ENCODE measurements around the gene SFPQ. TPM values are rescaled to one million over a fixed set of nuclear protein-coding genes. Genes with fewer than 3 reads are reported as not detected.
A peak's percentile ranks its signal among the peaks of the same experiment; 100 is the strongest.

Gene SFPQ
- total RNA-seq, 1 experiment from 2014 or later = 691 TPM

GRCh38 chr1:35222322-35223083 lies 29.6 kb upstream of the SFPQ start:
- intact Hi-C loops (cut with micrococcal nuclease; ENCODE audit: unreplicated experiment) = no loop called here
- no peak for DNase-seq (ENCODE audit: low spot score)

GRCh38 chr1:35220976-35221375 lies 28.0 kb upstream of the SFPQ start:
- intact Hi-C loops (cut with micrococcal nuclease; ENCODE audit: unreplicated experiment) = no loop called here
- peak; percentile 41 for DNase-seq (ENCODE audit: low spot score)
- no peak overlapping the region for H3K27ac ChIP-seq (ENCODE audit: low read depth, low read length, poor library complexity, severe bottlenecking)

More at GRCh38 chr1:35222322-35223083, 29.6 kb upstream of the SFPQ start:
- POLR2A ChIA-PET (ENCODE audit: low non-redundant PET) = interaction anchor here (0.5 kb wide), 1 partner anchor 21 kb away, joined by 3 read pairs; no protein-coding TSS in a partner anchor
- peaks cover 4% of the 10 kb centered on the region for H3K4me1 ChIP-seq (ENCODE audit: insufficient read depth, low read length, poor library complexity, severe bottlenecking)
- no peak for TF ChIP-seq EZH2 (IDR thresholded peaks at IDR 0.05; ENCODE audit: borderline replicate concordance, low read depth, low read length, poor library complexity, severe bottlenecking)
- TF ChIP-seq CTCF (conservative IDR thresholded peaks at IDR 0.05; ENCODE audit: low read depth, low read length) = no peak
- no TSS peak for BruUV-seq (replicated peaks)
- H3K36me3 ChIP-seq (ENCODE audit: insufficient read depth, low read length, poor library complexity, severe bottlenecking) = no peaks in the 10 kb centered on the region
- H3K27me3 ChIP-seq (replicated peaks; ENCODE audit: insufficient read depth, low read depth, low read length, poor library complexity) = no peaks in the 10 kb centered on the region
- H3K9me3 ChIP-seq (ENCODE audit: low read depth, low read length, poor library complexity, severe bottlenecking) = no peaks in the 10 kb centered on the region
- no peak overlapping the region for H3K4me3 ChIP-seq (ENCODE audit: low read depth, low read length, poor library complexity, severe bottlenecking)
- CTCF ChIA-PET = no interaction called here
- peak overlapping the region; percentile 22 for H3K27ac ChIP-seq (ENCODE audit: low read depth, low read length, poor library complexity, severe bottlenecking)

GRCh38 chr1:35215346-35215745 lies 22.4 kb upstream of the SFPQ start:
- no TSS peak for BruUV-seq (replicated peaks)
- TF ChIP-seq EZH2 (IDR thresholded peaks at IDR 0.05; ENCODE audit: borderline replicate concordance, low read depth, low read length, poor library complexity, severe bottlenecking) = no peak
- POLR2A ChIA-PET (ENCODE audit: low non-redundant PET) = no interaction called here

More at GRCh38 chr1:35220976-35221375, 28.0 kb upstream of the SFPQ start:
- TF ChIP-seq CTCF (conservative IDR thresholded peaks at IDR 0.05; ENCODE audit: low read depth, low read length) (peak; percentile 56), EZH2 (IDR thresholded peaks at IDR 0.05; ENCODE audit: borderline replicate concordance, low read depth, low read length, poor library complexity, severe bottlenecking) (no peak)
- ChIA-PET CTCF (no interaction called here), POLR2A (ENCODE audit: low non-redundant PET) (no interaction called here)
- Histone ChIP-seq H3K9me3 (ENCODE audit: low read depth, low read length, poor library complexity, severe bottlenecking) (no peaks in the 10 kb centered on the region), H3K36me3 (ENCODE audit: insufficient read depth, low read length, poor library complexity, severe bottlenecking) (no peaks in the 10 kb centered on the region), H3K4me1 (ENCODE audit: insufficient read depth, low read length, poor library complexity, severe bottlenecking) (peaks cover 4% of the 10 kb centered on the region), H3K27me3 (replicated peaks; ENCODE audit: insufficient read depth, low read depth, low read length, poor library complexity) (no peaks in the 10 kb centered on the region), H3K4me3 (ENCODE audit: low read depth, low read length, poor library complexity, severe bottlenecking) (no peak overlapping the region)
- BruUV-seq (replicated peaks) = no TSS peak

GRCh38 chr1:35211120-35211414 lies 18.1 kb upstream of the SFPQ start:
- H3K4me3 ChIP-seq (ENCODE audit: low read depth, low read length, poor library complexity, severe bottlenecking) = no peak overlapping the region
- H3K27me3 ChIP-seq (replicated peaks; ENCODE audit: insufficient read depth, low read depth, low read length, poor library complexity) = no peaks in the 10 kb centered on the region
- ChIA-PET POLR2A (ENCODE audit: low non-redundant PET) (no interaction called here), CTCF (no interaction called here)
- no peak overlapping the region for H3K27ac ChIP-seq (ENCODE audit: low read depth, low read length, poor library complexity, severe bottlenecking)
- no peaks in the 10 kb centered on the region for H3K4me1 ChIP-seq (ENCODE audit: insufficient read depth, low read length, poor library complexity, severe bottlenecking)
- intact Hi-C loops (cut with micrococcal nuclease; ENCODE audit: unreplicated experiment) = no loop called here
- no TSS peak for BruUV-seq (replicated peaks)
- no peaks in the 10 kb centered on the region for H3K9me3 ChIP-seq (ENCODE audit: low read depth, low read length, poor library complexity, severe bottlenecking)
- TF ChIP-seq EZH2 (IDR thresholded peaks at IDR 0.05; ENCODE audit: borderline replicate concordance, low read depth, low read length, poor library complexity, severe bottlenecking) (no peak), CTCF (conservative IDR thresholded peaks at IDR 0.05; ENCODE audit: low read depth, low read length) (no peak)
- H3K36me3 ChIP-seq (ENCODE audit: insufficient read depth, low read length, poor library complexity, severe bottlenecking) = no peaks in the 10 kb centered on the region
- DNase-seq (ENCODE audit: low spot score) = no peak

More at GRCh38 chr1:35215346-35215745, 22.4 kb upstream of the SFPQ start:
- no peak overlapping the region for H3K4me3 ChIP-seq (ENCODE audit: low read depth, low read length, poor library complexity, severe bottlenecking)
- intact Hi-C loops (cut with micrococcal nuclease; ENCODE audit: unreplicated experiment) = no loop called here
- no peak for DNase-seq (ENCODE audit: low spot score)
- no peaks in the 10 kb centered on the region for H3K4me1 ChIP-seq (ENCODE audit: insufficient read depth, low read length, poor library complexity, severe bottlenecking)
- CTCF ChIA-PET = no interaction called here
- H3K27ac ChIP-seq (ENCODE audit: low read depth, low read length, poor library complexity, severe bottlenecking) = no peak overlapping the region
- H3K9me3 ChIP-seq (ENCODE audit: low read depth, low read length, poor library complexity, severe bottlenecking) = no peaks in the 10 kb centered on the region
- no peaks in the 10 kb centered on the region for H3K27me3 ChIP-seq (replicated peaks; ENCODE audit: insufficient read depth, low read depth, low read length, poor library complexity)
- H3K36me3 ChIP-seq (ENCODE audit: insufficient read depth, low read length, poor library complexity, severe bottlenecking) = no peaks in the 10 kb centered on the region

All from A673 (cell line).